Measurements from ENCODE around the gene DDX1.
A peak's percentile ranks its signal among the peaks of the same experiment; 100 is the strongest.

The DDX1 gene

GRCh38 chr2:15557887-15558311 is 33.8 kb upstream of the DDX1 start:
- H3K79me2 ChIP-seq (ENCODE audit: insufficient read depth, low read length), result peaks cover 12% of the 10 kb centered on the region; the same call in 1 of the 2 replicates
- no peaks in the 10 kb centered on the region for H3K36me3 ChIP-seq (ENCODE audit: low read length)
- no peaks in the 10 kb centered on the region for H3K27me3 ChIP-seq (ENCODE audit: low read length)
- H3F3A ChIP-seq (ENCODE audit: insufficient read depth), result no peaks in the 10 kb centered on the region
- no peak overlapping the region for H3K4me3 ChIP-seq (ENCODE audit: insufficient read depth, low read length, poor library complexity, severe bottlenecking)
- no peak overlapping the region for H2AFZ ChIP-seq (ENCODE audit: low read depth, low read length, severe bottlenecking)
- H4K20me1 ChIP-seq (ENCODE audit: low read depth, low read length), result no peaks in the 10 kb centered on the region
- H3K9ac ChIP-seq (ENCODE audit: low read length), result no peak overlapping the region
- no peak for TF ChIP-seq CTCF (IDR thresholded peaks at IDR 0.05; ENCODE audit: insufficient read depth, low read length, poor library complexity, severe bottlenecking)
- no peak for TF ChIP-seq EZH2phosphoT487 (conservative IDR thresholded peaks at IDR 0.05; ENCODE audit: low read length)
- no peaks in the 10 kb centered on the region for H3K9me3 ChIP-seq (ENCODE audit: insufficient read depth, low read length)
- no peaks in the 10 kb centered on the region for H3K9me2 ChIP-seq (replicated peaks; ENCODE audit: insufficient read depth, low read length)
- H3K4me2 ChIP-seq (ENCODE audit: low read depth, low read length, poor library complexity, severe bottlenecking), result no peak overlapping the region
- no peak overlapping the region for H3K27ac ChIP-seq (ENCODE audit: low read depth, low read length)

GRCh38 chr2:15559379-15560139 is 32.1 kb upstream of the DDX1 start:
- H3K27ac ChIP-seq (ENCODE audit: low read depth, low read length), result no peak overlapping the region
- peak overlapping the region; percentile 93 for H3K4me3 ChIP-seq (ENCODE audit: insufficient read depth, low read length, poor library complexity, severe bottlenecking)
- peaks cover 12% of the 10 kb centered on the region; the same call in 1 of the 2 replicates for H3K79me2 ChIP-seq (ENCODE audit: insufficient read depth, low read length)
- H3K9ac ChIP-seq (ENCODE audit: low read length), result peak overlapping the region; percentile 69; the same call in 1 of the 2 replicates
- H3K27me3 ChIP-seq (ENCODE audit: low read length), result no peaks in the 10 kb centered on the region
- TF ChIP-seq CTCF (IDR thresholded peaks at IDR 0.05; ENCODE audit: insufficient read depth, low read length, poor library complexity, severe bottlenecking) (no peak), EZH2phosphoT487 (conservative IDR thresholded peaks at IDR 0.05; ENCODE audit: low read length) (no peak)
- no peaks in the 10 kb centered on the region for H3K9me3 ChIP-seq (ENCODE audit: insufficient read depth, low read length)
- H2AFZ ChIP-seq (ENCODE audit: low read depth, low read length, severe bottlenecking), result no peak overlapping the region
- no peaks in the 10 kb centered on the region for H3K9me2 ChIP-seq (replicated peaks; ENCODE audit: insufficient read depth, low read length)
- H4K20me1 ChIP-seq (ENCODE audit: low read depth, low read length), result no peaks in the 10 kb centered on the region
- no peaks in the 10 kb centered on the region for H3K36me3 ChIP-seq (ENCODE audit: low read length)
- no peaks in the 10 kb centered on the region for H3F3A ChIP-seq (ENCODE audit: insufficient read depth)
- H3K4me2 ChIP-seq (ENCODE audit: low read depth, low read length, poor library complexity, severe bottlenecking), result peak overlapping the region; percentile 86

- Histone ChIP-seq H3K4me3 (ENCODE audit: insufficient read depth, low read length, poor library complexity, severe bottlenecking) (peak overlapping the region; percentile 93), H3K9me3 (ENCODE audit: insufficient read depth, low read length) (no peaks in the 10 kb centered on the region), H3K4me2 (ENCODE audit: low read depth, low read length, poor library complexity, severe bottlenecking) (peak overlapping the region; percentile 86), H3K9me2 (replicated peaks; ENCODE audit: insufficient read depth, low read length) (no peaks in the 10 kb centered on the region), H3K27me3 (ENCODE audit: low read length) (no peaks in the 10 kb centered on the region), H4K20me1 (ENCODE audit: low read depth, low read length) (no peaks in the 10 kb centered on the region), H3F3A (ENCODE audit: insufficient read depth) (no peaks in the 10 kb centered on the region), H2AFZ (ENCODE audit: low read depth, low read length, severe bottlenecking) (peak overlapping the region; percentile 94), H3K79me2 (ENCODE audit: insufficient read depth, low read length) (peaks cover 12% of the 10 kb centered on the region; the same call in 1 of the 2 replicates), H3K36me3 (ENCODE audit: low read length) (no peaks in the 10 kb centered on the region), H3K9ac (ENCODE audit: low read length) (peak overlapping the region; percentile 69), H3K27ac (ENCODE audit: low read depth, low read length) (no peak overlapping the region)
- no peak for TF ChIP-seq CTCF (IDR thresholded peaks at IDR 0.05; ENCODE audit: insufficient read depth, low read length, poor library complexity, severe bottlenecking)
- TF ChIP-seq EZH2phosphoT487 (conservative IDR thresholded peaks at IDR 0.05; ENCODE audit: low read length), result no peak
Measured at GRCh38 chr2:15560140-15560987, 31.3 kb upstream of the DDX1 start.
